Fibroblast of mammary gland (primary cell): ENCODE measurements around the gene CD300LD.

ENCODE experiments used
- DNase-seq: peaks from one replicate; pipeline ENCODE4 v3.0.0-alpha.2; 2010; ENCODE audit warnings: low read depth
- H3K4me3 ChIP-seq: 2 replicates; pipeline ENCODE4 v1.5.1; 2011; ENCODE audit warnings: low read depth, mild to moderate bottlenecking, low read length, moderate library complexity; ENCODE audit not compliant: control insufficient read depth
- TF ChIP-seq, protein P1 (sequence below): conservative IDR thresholded peaks from 2 replicates; pipeline ENCODE4 v1.5.1; 2011; ENCODE audit warnings: low read depth, low read length, inconsistent platforms; ENCODE audit not compliant: control insufficient read depth, insufficient read depth

CD300LD gene

DNA sequence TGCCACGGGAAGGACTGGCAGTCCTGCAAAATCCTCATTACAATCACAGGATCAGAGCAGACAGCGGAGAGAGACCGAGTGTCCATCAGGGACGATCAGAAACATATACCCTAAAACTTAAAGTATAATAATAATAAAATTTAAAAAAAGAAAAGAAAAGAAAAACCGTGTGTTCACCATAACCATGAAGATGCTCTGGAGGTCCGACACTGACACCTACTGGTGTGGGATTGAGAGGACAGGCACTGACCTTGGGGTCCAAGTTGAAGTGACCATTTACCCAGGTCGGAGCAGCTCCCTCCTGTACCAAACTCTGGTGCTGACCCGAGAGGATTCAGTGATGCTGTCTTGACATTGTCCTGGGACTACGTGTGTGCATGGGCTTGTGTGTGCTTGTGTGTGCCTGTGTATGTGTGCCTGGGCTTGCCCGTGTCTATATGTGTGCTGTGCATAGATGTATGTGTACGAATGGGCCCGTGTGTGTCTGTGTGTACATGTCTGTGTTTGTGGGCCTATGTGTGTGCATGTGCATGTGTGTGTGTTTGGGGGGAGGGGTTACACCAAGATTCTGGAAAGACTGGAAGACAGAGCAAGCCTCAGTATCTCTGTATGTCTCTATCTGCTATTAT is 10.0 kb upstream of the CD300LD start:
- TF ChIP-seq, protein P1, sequence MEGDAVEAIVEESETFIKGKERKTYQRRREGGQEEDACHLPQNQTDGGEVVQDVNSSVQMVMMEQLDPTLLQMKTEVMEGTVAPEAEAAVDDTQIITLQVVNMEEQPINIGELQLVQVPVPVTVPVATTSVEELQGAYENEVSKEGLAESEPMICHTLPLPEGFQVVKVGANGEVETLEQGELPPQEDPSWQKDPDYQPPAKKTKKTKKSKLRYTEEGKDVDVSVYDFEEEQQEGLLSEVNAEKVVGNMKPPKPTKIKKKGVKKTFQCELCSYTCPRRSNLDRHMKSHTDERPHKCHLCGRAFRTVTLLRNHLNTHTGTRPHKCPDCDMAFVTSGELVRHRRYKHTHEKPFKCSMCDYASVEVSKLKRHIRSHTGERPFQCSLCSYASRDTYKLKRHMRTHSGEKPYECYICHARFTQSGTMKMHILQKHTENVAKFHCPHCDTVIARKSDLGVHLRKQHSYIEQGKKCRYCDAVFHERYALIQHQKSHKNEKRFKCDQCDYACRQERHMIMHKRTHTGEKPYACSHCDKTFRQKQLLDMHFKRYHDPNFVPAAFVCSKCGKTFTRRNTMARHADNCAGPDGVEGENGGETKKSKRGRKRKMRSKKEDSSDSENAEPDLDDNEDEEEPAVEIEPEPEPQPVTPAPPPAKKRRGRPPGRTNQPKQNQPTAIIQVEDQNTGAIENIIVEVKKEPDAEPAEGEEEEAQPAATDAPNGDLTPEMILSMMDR = peak; percentile 78
- no peak overlapping the region for H3K4me3 ChIP-seq
- peak; percentile 64 for DNase-seq

DNA sequence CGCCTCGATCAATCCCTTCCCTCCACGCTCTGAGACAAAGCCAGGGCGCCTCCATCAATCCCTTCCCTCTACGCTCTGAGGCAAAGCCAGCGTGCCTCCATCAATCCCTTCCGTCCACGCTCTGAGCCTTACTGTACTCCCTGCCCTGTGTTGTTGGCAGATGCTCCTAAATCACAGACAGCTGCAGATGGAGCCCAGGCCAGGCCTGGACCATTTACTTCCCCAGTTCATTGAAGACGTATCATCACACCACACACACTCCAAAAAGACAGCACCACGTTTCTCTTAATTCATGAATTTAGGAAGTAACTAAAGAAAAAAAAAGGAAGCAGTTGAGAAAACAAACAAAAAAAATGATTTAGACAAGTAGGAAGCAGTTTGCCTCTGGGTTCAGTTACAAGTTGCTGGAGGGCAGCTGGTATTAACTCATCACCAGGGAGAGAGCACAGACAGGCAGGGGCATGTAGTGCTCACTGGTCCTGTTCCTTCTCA is 7.4 kb upstream of the CD300LD start:
- H3K4me3 ChIP-seq = no peak overlapping the region
- TF ChIP-seq, protein P1 = no peak
- no peak for DNase-seq

DNA sequence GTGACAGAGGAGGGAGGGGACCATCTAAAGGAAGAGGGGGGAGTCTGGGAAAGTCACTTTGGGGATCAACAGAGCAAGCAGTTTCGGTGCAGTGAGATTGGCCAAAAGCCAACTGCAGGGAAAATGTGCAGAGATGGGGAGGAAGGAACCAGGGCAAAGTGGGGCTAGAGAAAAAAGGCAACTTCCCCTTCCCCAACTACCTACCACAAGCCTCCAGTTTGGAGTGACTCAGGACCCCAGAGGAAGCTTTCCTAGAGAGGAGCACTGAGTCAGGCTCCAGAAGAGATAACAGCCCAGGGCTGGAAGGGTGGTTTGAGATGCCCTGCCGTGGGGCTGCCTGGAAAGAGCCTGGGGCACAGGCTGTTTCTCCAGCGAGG is 6.9 kb upstream of the CD300LD start:
- DNase-seq = no peak
- H3K4me3 ChIP-seq = no peak overlapping the region

DNA sequence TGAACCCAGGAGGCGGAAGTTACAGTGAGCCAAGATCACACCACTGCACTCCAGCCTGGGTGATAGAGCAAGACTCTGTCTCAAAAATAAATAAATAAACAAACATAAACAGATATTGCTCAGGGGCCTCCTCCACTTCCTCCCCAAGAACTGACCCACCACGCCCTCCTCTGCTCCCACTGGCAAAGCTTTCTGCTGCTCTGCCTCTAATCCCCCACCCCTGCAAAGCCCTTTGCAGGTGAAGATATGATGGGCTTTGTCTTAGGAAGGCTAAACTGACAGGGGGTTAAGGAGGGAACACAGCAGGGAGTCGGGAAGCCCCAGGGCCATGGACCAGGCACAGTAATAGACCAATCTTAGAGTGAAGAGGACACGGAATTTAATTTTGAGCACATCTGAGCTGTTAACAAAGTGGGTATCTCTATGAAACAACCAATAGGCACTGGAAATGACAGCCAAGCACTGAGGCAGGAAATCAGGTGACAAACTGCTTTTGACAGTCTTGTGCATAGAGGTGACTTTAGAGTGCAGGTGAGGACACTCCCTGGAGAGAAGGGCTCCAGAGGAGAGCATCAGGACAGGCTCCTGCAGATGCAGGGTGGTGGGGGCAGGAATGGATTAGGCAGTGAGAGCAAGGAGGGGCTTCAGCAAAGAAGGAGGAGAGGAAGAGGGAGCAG is 6.4 kb upstream of the CD300LD start:
- no peak overlapping the region for H3K4me3 ChIP-seq

More for the DNA sequence above, 6.9 kb upstream of the CD300LD start:
- TF ChIP-seq, protein P1 = no peak

DNA sequence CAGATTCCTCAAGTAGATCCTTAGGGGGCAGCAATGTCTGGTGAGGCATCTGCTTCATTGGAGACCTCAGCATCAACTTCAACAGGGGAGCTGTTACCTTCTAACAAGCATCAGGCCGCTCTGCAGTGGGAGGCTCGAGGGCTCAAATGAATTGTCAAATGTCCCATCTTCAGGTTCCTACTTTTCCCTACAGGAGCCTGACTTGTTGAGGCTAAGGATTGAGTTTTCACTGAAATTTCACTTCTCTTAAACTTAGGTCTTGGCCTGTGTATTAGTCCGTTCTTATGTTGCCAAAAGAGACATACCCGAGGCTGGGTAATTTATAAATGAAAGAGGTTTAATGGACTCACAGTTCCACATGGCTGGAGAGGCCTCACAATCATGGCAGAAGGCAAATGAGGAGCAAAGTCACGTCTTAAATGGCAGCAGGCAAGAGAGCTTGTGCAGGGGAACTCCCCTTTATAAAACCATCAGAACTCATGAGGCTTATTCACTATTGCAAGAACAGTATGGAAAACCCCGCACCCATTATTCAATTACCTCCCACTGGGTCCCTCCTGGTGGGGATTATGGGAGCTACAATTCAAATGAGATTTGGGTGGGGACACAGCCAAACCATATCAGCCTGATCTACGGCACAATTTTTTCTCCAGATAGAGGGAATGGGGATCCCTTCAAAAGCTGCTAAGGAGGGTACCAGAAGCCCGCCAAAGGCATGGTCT is 5.1 kb upstream of the CD300LD start:
- TF ChIP-seq, protein P1 = no peak
- DNase-seq = no peak
- H3K4me3 ChIP-seq = no peak overlapping the region

More for the DNA sequence above, 6.4 kb upstream of the CD300LD start:
- TF ChIP-seq, protein P1 = no peak
- no peak for DNase-seq

DNA sequence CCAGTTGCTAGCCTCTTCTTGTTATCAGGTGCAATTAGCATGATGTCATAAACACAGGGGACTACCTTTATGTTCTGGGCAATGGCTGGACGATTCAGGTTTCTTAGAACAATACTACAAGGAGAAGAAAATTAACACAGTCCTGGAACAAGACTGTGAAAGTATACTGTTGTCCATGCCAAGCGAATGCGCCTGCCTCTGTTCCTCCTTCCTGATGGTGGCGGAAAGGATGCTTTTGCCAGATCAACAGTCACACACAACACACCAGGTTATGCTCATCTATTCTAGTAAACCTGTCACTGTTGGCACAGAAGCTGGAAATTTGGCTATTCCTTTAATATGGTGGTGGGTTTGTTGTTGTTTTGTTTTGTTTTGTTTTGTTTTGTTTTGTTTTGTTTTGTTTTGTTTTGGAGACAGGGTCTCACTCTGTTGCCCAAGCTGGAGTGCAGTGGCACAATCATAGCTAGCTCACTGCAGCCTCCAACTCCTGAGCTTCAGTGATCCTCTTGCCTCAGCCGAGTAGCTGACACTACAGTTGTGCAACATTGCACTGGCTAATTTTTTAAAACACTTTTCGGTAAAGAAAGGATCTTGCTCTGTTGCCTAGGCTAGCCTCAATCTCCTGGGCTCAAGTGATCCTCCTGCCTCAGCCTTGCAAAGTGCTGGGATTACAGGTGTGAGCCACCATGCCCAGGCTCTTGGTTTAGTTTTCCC is 3.1 kb upstream of the CD300LD start:
- DNase-seq = no peak
- no peak overlapping the region for H3K4me3 ChIP-seq
- TF ChIP-seq, protein P1 = no peak
